Measurements from ENCODE around the gene BZW2. TPM values are rescaled to one million over a fixed set of nuclear protein-coding genes. Genes with fewer than 3 reads are reported as not detected.

Gene BZW2
- total and polyA plus RNA-seq, 2 experiments from 2014 or later: 54.1 to 60.9 TPM

- no peaks in the 10 kb centered on the region for H3K27me3 ChIP-seq (replicated peaks; ENCODE audit: insufficient read depth)
- no peaks in the 10 kb centered on the region for H3K36me3 ChIP-seq (ENCODE audit: low read depth)
- peaks cover 8% of the 10 kb centered on the region for H3K4me1 ChIP-seq (ENCODE audit: insufficient read depth)
- in situ Hi-C loops (cut with MboI): no loop called here
- peaks cover 18% of the 10 kb centered on the region for H3F3A ChIP-seq (ENCODE audit: insufficient read depth)
- H4K20me1 ChIP-seq (ENCODE audit: insufficient read depth): no peaks in the 10 kb centered on the region
- H2AFZ ChIP-seq: no peak overlapping the region
- no peaks in the 10 kb centered on the region for H3K9me2 ChIP-seq (ENCODE audit: insufficient read depth)
- peak; percentile 64 for DNase-seq
- TF ChIP-seq EZH2 (IDR thresholded peaks at IDR 0.05; ENCODE audit: insufficient read depth, poor library complexity, severe bottlenecking) (no peak), EZH2phosphoT487 (IDR thresholded peaks at IDR 0.05; ENCODE audit: insufficient read depth, low read depth) (no peak)
- H3K79me2 ChIP-seq (ENCODE audit: insufficient read depth): no peaks in the 10 kb centered on the region
- H3K4me3 ChIP-seq: no peak overlapping the region
- no peak overlapping the region for H3K9ac ChIP-seq
- H3K4me2 ChIP-seq (ENCODE audit: unreplicated experiment): no peak overlapping the region
- no peak overlapping the region for H3K27ac ChIP-seq
- no peaks in the 10 kb centered on the region for H3K9me3 ChIP-seq (ENCODE audit: low read depth)
These were observed 109.4 kb downstream of the BZW2 start for GRCh38 chr7:16755397-16755796.

Other genes with a start within 250 kb of the BZW2 start
- 1.8 and 3.8 TPM in 2 replicates for gene CRPPA, start 224.6 kb upstream of the BZW2 start, total RNA-seq (2014; rRNA removed; shearing (Covaris generic))
- 1.8 TPM in 2 replicates for gene CRPPA, start 224.6 kb upstream of the BZW2 start, polyA plus RNA-seq (2016; fragmentation: Nextera tagmentation; extraction: Ambion mirVana)
- gene SOSTDC1, start 180.4 kb upstream of the BZW2 start, total RNA-seq (2014; rRNA removed; shearing (Covaris generic)): not detected in 2 replicates
- not detected in 2 replicates for gene SOSTDC1, start 180.4 kb upstream of the BZW2 start, polyA plus RNA-seq (2016; fragmentation: Nextera tagmentation; extraction: Ambion mirVana)
- not detected in 2 replicates for gene LRRC72, start 119.4 kb upstream of the BZW2 start, total RNA-seq (2014; rRNA removed; shearing (Covaris generic))
- not detected in 2 replicates for gene LRRC72, start 119.4 kb upstream of the BZW2 start, polyA plus RNA-seq (2016; fragmentation: Nextera tagmentation; extraction: Ambion mirVana)
- 23.0 and 23.1 TPM in 2 replicates for gene ANKMY2, start 427 bp upstream of the BZW2 start, total RNA-seq (2014; rRNA removed; shearing (Covaris generic))
- gene ANKMY2, start 427 bp upstream of the BZW2 start, polyA plus RNA-seq (2016; fragmentation: Nextera tagmentation; extraction: Ambion mirVana): 19.3 and 22.1 TPM in 2 replicates
- gene TSPAN13, start 107.6 kb downstream of the BZW2 start, total RNA-seq (2014; rRNA removed; shearing (Covaris generic)): 4.2 and 6.2 TPM in 2 replicates
- 9.0 and 10.2 TPM in 2 replicates for gene TSPAN13, start 107.6 kb downstream of the BZW2 start, polyA plus RNA-seq (2016; fragmentation: Nextera tagmentation; extraction: Ambion mirVana)
- not detected in 2 replicates for gene AGR2, start 158.8 kb downstream of the BZW2 start, total RNA-seq (2014; rRNA removed; shearing (Covaris generic))
- not detected in 2 replicates for gene AGR2, start 158.8 kb downstream of the BZW2 start, polyA plus RNA-seq (2016; fragmentation: Nextera tagmentation; extraction: Ambion mirVana)
- not detected in 2 replicates for gene AGR3, start 235.8 kb downstream of the BZW2 start, total RNA-seq (2014; rRNA removed; shearing (Covaris generic))
- not detected in 2 replicates for gene AGR3, start 235.8 kb downstream of the BZW2 start, polyA plus RNA-seq (2016; fragmentation: Nextera tagmentation; extraction: Ambion mirVana)